Psoas muscle (tissue), 8 donors: ENCODE results near the gene CAPN8. TPM values are rescaled to one million over a fixed set of nuclear protein-coding genes. Genes with fewer than 3 reads are reported as not detected.

ENCODE experiments used
- ATAC-seq, 4 donors: fragments of 200-7000 bp; cut with Tn5 transposase; one replicate each; pipeline ENCODE4 v1.9.1; 2020; ENCODE audit warnings: moderate library complexity in 3 of 4, mild to moderate bottlenecking in 2 of 4
- DNase-seq, 2 donors: peaks; one replicate each; pipeline ENCODE4 v3.0.0-alpha.2; 2020
- H3K27ac ChIP-seq: fragments of 200-600 bp; one replicate; pipeline ENCODE4 v1.8.0; 2022
- H3K27me3 ChIP-seq, 3 donors: fragments of 200-600 bp in 1 of 3; one replicate each; pipeline versions ENCODE4 v1.6.1 to v1.8.0; 2013 to 2022; ENCODE audit warnings: low read length in 2 of 3, mild to moderate bottlenecking in 2 of 3, moderate library complexity in 1 of 3; ENCODE audit not compliant: insufficient read depth in 3 of 3
- H3K36me3 ChIP-seq, 2 donors: fragments of 200-600 bp in 1 of 2; one replicate each; pipeline versions ENCODE4 v1.6.1 to v1.8.0; 2013 to 2022; ENCODE audit warnings: low read depth in 1 of 2, mild to moderate bottlenecking in 1 of 2, moderate library complexity in 1 of 2; ENCODE audit not compliant: insufficient read depth in 1 of 2
- H3K4me1 ChIP-seq: fragments of 200-600 bp; one replicate; pipeline ENCODE4 v1.8.0; 2022
- H3K4me3 ChIP-seq: fragments of 200-600 bp; one replicate; pipeline ENCODE4 v1.8.0; 2022; ENCODE audit warnings: mild to moderate bottlenecking
- H3K9me3 ChIP-seq: fragments of 200-600 bp; one replicate; pipeline ENCODE4 v1.8.0; 2022
- WGBS, 3 donors: extraction: QIAGEN DNeasy Blood & Tissue Kit; methylation state at CpG; one replicate each; pipeline versions ENCODE4 v1.1.6 to v1.1.7; 2013; 5-methylcytosine and 5-hydroxymethylcytosine counted together
- intact Hi-C, 2 donors: fragments of 100-400 bp; cut with DNase I; formaldehyde crosslinking; loops; one replicate each; pipeline versions ENCODE4 v1.11.0 to v1.14.2; 2022
- polyA plus RNA-seq, 3 donors: library from polyadenylated mRNA; stranded (reverse); fragments of 200-250 nt; gene quantifications; one replicate each; pipeline ENCODE4 v1.2.3, GENCODE V29; 2013
- total RNA-seq, 4 donors: library from RNA; stranded (reverse); fragmentation: NEBNext Ultra II Directional in 2 of 4; extraction: Animal tissue kit (Norgen Biotek cat#: 25700) in 2 of 4; gene quantifications; one replicate each; pipeline versions ENCODE4 v1.2.1 to v1.2.4, GENCODE V29; 2021 to 2023
- TF ChIP-seq, protein P1 (sequence below): fragments of 200-600 bp; IDR thresholded peaks from one replicate; pipeline ENCODE4 v1.8.0; 2022; ENCODE audit warnings: antibody characterized with exemption
- donor health status: healthy with polysubstance abuse.
- donor health status: DM: no; HTN: no; CAD: no; lungs with moderate emphysema.
- donor health status: Bipolar disorder and iron deficiency.
- donor health status: healthy.
- donor health status: DM: yes; HTN: yes; CAD: no.
- donor health status: DM: no; HTN: no; CAD: no.
- donor health status: DM: no; HTN: no; CAD: no.
- donor health status: DM: yes; HTN: yes; CAD: no.

The CAPN8 gene
- total and polyA plus RNA-seq, 7 donors = 0.04 to 5.4 (median 0.78) TPM; not detected in 2

DNA sequence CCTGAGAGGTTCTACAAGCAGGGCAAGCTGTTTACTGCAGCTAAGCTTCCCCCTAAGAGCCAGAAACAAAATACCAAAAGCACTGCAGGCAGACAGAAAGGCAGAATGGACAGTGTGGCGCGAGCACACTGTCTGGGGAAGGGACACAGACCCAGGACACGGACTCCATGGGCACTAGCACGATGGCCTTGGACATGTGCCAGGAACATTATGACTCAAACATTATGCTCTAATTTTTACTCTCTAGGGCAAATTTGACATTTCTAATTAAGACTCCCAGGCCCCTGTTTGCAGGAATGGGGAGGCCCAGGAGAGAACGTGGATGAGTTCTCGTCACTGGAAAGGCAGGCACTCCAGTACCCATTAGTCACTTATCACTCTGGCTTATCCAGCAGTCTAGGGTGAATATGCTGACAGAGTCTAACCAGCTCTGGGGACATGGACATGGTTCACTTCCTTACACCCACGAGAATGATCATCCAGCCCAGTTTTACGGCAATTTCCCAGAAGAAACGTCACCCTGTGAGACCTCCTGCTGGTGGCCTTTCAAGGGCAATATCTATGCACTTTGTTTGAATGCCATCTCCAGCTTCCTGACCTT lies 45.1 kb downstream of the CAPN8 start:
- 59 to 71% (median 64%) methylated on average over 9 of the region's 9 CpGs for WGBS, 3 donors
- DNase-seq (no peak), ATAC-seq (peak in 3 of 4 donors; percentile 38 to 56 (median 56))
- Histone ChIP-seq H3K9me3 (no peaks in the 10 kb centered on the region), H3K4me1 (no peaks in the 10 kb centered on the region), H3K36me3 (no peaks in the 10 kb centered on the region), H3K27me3 (no peaks in the 10 kb centered on the region), H3K4me3 (no peak overlapping the region), H3K27ac (no peak overlapping the region)
- TF ChIP-seq, protein P1, sequence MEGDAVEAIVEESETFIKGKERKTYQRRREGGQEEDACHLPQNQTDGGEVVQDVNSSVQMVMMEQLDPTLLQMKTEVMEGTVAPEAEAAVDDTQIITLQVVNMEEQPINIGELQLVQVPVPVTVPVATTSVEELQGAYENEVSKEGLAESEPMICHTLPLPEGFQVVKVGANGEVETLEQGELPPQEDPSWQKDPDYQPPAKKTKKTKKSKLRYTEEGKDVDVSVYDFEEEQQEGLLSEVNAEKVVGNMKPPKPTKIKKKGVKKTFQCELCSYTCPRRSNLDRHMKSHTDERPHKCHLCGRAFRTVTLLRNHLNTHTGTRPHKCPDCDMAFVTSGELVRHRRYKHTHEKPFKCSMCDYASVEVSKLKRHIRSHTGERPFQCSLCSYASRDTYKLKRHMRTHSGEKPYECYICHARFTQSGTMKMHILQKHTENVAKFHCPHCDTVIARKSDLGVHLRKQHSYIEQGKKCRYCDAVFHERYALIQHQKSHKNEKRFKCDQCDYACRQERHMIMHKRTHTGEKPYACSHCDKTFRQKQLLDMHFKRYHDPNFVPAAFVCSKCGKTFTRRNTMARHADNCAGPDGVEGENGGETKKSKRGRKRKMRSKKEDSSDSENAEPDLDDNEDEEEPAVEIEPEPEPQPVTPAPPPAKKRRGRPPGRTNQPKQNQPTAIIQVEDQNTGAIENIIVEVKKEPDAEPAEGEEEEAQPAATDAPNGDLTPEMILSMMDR = no peak
- intact Hi-C loops = no loop called here

DNA sequence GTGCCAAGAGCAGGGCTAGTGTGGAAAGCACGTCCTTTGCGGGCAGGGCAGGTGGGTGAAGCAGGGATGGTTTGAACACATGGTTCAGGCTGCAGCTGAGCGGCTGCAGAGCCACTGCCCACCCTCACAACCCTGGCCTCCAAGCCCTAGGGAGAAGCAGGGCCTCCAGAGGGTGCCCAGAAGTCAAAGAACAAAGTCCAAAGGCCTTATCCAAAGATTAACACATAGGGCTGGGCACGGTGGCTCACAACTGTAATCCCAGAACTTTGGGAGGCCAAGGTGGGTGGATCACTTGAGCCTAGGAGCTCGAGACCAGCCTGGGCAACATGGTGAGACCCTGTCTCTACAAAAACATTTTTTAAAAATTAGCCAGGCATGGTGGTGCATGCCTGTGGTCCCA lies 46.8 kb downstream of the CAPN8 start:
- H3K4me1 ChIP-seq = no peaks in the 10 kb centered on the region
- ATAC-seq (no peak), DNase-seq (no peak)

DNA sequence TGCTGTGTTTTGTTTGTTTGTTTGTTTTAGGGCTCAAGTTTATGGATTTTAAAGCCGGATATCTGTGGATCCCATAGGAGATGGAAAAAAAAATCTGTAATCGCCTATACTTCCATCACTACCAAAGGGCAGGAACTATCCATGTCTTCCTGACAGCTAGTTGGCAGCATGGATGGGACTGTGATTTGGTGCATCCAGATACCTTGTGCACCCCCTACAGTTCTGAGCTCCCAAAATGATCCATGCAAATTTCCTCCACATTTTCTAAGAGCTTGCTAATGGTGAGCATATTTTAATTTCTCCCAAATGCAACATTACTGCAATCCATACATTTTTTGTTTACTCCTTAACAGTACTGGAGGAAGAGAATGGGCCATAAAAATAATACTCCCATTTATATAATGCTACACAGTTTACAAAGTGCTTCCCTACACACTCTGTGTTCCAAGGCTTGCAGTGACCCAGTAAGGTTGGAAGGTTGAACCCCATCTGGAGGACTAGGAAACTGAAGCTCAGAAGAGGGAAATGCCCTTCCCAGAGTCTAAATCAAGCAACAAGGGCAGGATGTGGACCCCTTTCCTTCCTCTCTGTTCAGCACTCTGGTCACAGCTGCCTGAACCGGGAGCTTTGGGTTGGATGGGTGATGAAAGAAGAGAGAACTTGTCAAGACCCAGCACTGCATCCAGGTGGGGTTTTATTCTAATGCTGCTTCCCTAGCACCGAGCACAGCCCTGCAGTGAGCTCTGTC lies 48.0 kb downstream of the CAPN8 start:
- intact Hi-C loops = no loop called here
- DNase-seq (no peak), ATAC-seq (no peak)
- WGBS, 3 donors = 66 to 83% (median 70%) methylated on average over 4 of the region's 4 CpGs
- H3K4me3 ChIP-seq = no peak overlapping the region
- no peaks in the 10 kb centered on the region for H3K27me3 ChIP-seq
- H3K36me3 ChIP-seq = no peaks in the 10 kb centered on the region
- no peak overlapping the region for H3K27ac ChIP-seq
- H3K9me3 ChIP-seq = no peaks in the 10 kb centered on the region
- H3K4me1 ChIP-seq = no peaks in the 10 kb centered on the region
- TF ChIP-seq, protein P1 = no peak

More for the DNA sequence above, 46.8 kb downstream of the CAPN8 start:
- no peaks in the 10 kb centered on the region for H3K36me3 ChIP-seq
- intact Hi-C loops = no loop called here
- TF ChIP-seq, protein P1 = no peak
- no peak overlapping the region for H3K27ac ChIP-seq
- H3K4me3 ChIP-seq = no peak overlapping the region
- no peaks in the 10 kb centered on the region for H3K27me3 ChIP-seq
- H3K9me3 ChIP-seq = no peaks in the 10 kb centered on the region
- 91 to 97% (median 92%) methylated on average over 5 of the region's 5 CpGs for WGBS, 3 donors

DNA sequence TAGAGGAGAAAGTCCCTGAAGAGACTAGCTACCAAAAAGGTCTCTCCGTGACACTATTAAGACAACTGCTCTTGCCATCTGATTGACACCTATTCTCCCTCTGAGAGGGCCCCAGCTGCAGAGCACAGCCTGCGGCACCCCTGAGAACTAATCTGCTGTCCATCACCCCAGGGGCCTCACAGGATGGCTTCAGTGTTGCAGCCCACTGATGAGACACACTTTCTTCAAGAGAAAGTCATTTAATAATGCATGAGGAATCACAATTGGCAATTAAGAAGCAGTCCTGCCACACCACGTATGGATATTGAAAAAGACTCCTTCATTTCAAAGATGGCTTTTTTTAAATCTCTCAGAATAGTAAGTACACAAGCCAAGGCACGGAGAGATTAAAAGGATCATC lies 48.9 kb downstream of the CAPN8 start:
- H3K4me1 ChIP-seq = no peaks in the 10 kb centered on the region
- DNase-seq = no peak
- intact Hi-C loops = no loop called here
- TF ChIP-seq, protein P1 = no peak
- 68 to 88% (median 77%) methylated on average over 4 of the region's 4 CpGs for WGBS, 3 donors
- H3K27ac ChIP-seq = no peak overlapping the region
- no peak overlapping the region for H3K4me3 ChIP-seq
- H3K36me3 ChIP-seq = no peaks in the 10 kb centered on the region
- no peaks in the 10 kb centered on the region for H3K9me3 ChIP-seq
- no peak for ATAC-seq
- no peaks in the 10 kb centered on the region for H3K27me3 ChIP-seq
